ENCODE data around the gene MLLT1. TPM values are rescaled to one million over a fixed set of nuclear protein-coding genes. Genes with fewer than 3 reads are reported as not detected.
A peak's percentile ranks its signal among the peaks of the same experiment; 100 is the strongest.

Gene MLLT1
- total RNA-seq, 1 donor from 2014 or later = 61.9 TPM

DNA sequence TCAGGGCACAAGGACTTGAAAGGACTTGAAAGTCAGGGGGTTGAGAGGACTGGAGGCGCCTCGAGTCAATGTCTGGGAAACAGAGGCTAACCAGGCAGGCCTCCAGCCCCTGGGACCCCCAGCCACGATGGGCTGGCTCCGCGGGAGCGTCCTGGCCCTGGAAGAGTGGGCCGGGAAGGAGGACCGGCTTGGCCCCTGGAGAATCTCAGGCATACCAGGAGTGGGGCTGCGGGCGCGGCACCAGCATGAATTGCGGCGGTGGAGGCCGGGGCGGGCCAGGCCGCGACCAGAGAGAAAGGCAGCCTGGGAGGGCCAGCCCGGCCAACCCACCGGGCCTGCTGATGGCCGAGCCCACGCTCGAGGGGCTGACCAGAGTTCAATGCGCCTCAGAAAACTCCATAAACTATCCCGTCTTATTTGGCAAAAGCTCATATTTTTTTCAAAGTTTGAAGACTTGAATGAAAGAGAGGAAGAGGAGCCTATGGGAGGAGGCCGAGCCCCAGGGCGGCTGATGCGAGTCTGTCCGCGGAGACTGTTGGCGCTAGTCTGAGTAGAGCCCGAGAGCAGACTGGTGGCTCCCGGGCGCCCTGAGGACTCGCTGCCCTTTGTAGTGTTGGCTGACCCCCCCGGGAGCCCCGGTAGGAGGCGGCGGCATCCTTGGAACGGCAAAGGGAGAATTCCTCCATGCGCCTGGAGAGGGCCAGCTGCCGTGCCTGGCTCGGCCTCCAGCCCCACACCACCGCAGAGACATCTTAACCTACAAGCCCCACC is 68.0 kb downstream of the MLLT1 start:
- TF ChIP-seq, protein P1, sequence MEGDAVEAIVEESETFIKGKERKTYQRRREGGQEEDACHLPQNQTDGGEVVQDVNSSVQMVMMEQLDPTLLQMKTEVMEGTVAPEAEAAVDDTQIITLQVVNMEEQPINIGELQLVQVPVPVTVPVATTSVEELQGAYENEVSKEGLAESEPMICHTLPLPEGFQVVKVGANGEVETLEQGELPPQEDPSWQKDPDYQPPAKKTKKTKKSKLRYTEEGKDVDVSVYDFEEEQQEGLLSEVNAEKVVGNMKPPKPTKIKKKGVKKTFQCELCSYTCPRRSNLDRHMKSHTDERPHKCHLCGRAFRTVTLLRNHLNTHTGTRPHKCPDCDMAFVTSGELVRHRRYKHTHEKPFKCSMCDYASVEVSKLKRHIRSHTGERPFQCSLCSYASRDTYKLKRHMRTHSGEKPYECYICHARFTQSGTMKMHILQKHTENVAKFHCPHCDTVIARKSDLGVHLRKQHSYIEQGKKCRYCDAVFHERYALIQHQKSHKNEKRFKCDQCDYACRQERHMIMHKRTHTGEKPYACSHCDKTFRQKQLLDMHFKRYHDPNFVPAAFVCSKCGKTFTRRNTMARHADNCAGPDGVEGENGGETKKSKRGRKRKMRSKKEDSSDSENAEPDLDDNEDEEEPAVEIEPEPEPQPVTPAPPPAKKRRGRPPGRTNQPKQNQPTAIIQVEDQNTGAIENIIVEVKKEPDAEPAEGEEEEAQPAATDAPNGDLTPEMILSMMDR (IDR thresholded peaks at IDR 0.05) = no peak
- Histone ChIP-seq H3K4me1 (no peaks in the 10 kb centered on the region), H3K4me3 (no peak overlapping the region), H3K9me3 (no peaks in the 10 kb centered on the region), H3K27me3 (ENCODE audit: low read depth) (no peaks in the 10 kb centered on the region), H3K36me3 (peaks cover 50% of the 10 kb centered on the region), H3K27ac (no peak overlapping the region)
- intact Hi-C loops (cut with DNase I) = loop anchor here (10.0 kb wide), 1 partner anchor 83 kb away; no protein-coding TSS in a partner anchor
- ATAC-seq = no peak
- DNase-seq = peak; percentile 30

DNA sequence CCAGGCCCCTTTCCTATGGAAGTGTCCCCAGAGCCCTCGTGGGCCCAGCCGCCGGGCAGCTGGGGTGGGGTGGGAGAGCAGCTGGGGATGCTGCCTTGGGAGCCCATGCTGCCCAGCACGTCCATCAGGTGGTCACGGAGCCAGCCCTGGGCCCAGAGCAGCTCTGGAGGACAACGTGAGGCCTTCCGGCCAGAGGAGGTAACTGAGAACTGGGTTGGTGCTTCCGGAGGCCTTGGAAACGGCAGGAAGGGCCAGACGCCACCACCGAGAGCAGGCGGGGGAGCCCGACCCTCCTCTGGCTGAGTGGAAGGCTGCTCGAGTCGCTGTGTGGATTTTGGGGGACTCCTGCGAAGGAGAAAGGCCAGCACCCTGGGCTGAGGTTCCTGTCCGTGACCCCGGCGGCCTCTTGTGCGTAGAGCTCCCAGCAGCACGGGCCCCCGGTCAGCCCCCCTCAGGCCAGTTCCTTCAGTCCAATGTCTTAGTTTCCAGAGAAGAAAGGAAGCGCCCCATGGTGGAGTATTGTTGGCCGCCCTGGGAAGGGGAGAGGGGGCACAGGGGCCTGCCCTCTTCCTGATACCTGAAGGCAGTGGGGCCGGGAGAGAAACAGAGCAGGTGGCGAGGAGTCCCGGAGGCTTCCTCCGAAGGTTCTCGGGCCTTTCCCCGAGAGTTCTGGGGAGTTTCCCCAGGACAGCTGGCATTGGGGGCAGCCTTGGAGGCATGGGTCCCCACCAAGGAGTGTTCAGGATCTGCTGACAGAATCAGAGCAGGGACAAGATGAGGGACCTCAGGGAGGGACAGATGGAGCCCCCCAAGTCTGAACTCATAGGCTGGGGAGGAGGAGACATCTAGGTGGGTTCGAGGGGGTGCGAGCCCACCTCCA is 68.8 kb downstream of the MLLT1 start:
- Histone ChIP-seq H3K36me3 (peaks cover 50% of the 10 kb centered on the region), H3K27me3 (ENCODE audit: low read depth) (no peaks in the 10 kb centered on the region), H3K9me3 (no peaks in the 10 kb centered on the region), H3K27ac (peak overlapping the region; percentile 46), H3K4me3 (no peak overlapping the region), H3K4me1 (no peaks in the 10 kb centered on the region)
- ATAC-seq = no peak
- TF ChIP-seq, protein P1 (IDR thresholded peaks at IDR 0.05) = no peak
- intact Hi-C loops (cut with DNase I) = loop anchor here (10.0 kb wide), 1 partner anchor 84 kb away; no protein-coding TSS in a partner anchor
- peak; percentile 44 for DNase-seq

DNA sequence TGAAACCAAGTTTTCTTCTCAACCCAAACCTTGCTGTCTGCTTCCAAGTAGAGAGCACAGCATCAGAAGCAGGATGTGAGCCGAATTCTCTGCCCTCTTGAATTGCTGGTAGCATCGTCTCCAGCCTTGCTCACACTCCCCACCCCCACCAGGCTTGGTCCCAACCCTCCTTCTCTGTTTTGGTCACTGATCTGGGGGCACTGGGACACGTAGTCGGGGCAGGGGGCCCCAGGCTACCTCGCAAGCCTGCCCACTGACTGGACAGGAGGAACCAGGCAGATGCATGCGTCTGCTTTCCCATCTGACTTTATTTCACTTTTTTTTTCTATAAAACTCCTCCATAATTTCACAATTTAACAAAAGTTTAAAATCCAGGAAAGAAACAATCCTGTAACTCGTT is 69.7 kb downstream of the MLLT1 start:
- ATAC-seq = no peak
- Histone ChIP-seq H3K4me3 (no peak overlapping the region), H3K27ac (no peak overlapping the region), H3K9me3 (no peaks in the 10 kb centered on the region), H3K27me3 (ENCODE audit: low read depth) (no peaks in the 10 kb centered on the region), H3K36me3 (peaks cover 42% of the 10 kb centered on the region), H3K4me1 (no peaks in the 10 kb centered on the region)
- peak; percentile 14 for DNase-seq
- intact Hi-C loops (cut with DNase I) = loop anchor here (10.0 kb wide), 1 partner anchor 85 kb away; no protein-coding TSS in a partner anchor
- TF ChIP-seq, protein P1 (IDR thresholded peaks at IDR 0.05) = no peak

DNA sequence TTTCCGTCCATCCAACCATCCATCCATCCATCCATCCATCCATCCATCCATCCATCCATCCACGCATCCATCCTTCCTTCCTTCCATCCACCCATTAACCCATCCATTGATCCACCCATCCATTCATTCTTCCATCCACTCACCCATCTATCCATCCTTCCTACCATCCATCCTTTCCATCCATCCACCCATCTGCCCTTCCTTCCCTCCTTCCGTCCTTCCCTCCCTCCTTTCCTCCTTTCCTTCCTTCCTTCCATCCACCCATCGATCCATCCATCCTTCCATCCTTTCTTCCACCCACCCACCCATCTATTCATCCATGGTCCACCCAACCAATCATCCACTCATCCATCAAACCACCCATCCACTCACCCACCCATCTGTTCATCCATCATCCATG is 70.1 kb downstream of the MLLT1 start:
- no peak overlapping the region for H3K4me3 ChIP-seq
- intact Hi-C loops (cut with DNase I) = loop anchor here (10.0 kb wide), 1 partner anchor 85 kb away; no protein-coding TSS in a partner anchor
- H3K36me3 ChIP-seq = peaks cover 38% of the 10 kb centered on the region
- no peak for ATAC-seq
- DNase-seq = no peak
- H3K27me3 ChIP-seq (ENCODE audit: low read depth) = no peaks in the 10 kb centered on the region
- TF ChIP-seq, protein P1 (IDR thresholded peaks at IDR 0.05) = no peak
- no peaks in the 10 kb centered on the region for H3K4me1 ChIP-seq
- no peaks in the 10 kb centered on the region for H3K9me3 ChIP-seq
- H3K27ac ChIP-seq = no peak overlapping the region

DNA sequence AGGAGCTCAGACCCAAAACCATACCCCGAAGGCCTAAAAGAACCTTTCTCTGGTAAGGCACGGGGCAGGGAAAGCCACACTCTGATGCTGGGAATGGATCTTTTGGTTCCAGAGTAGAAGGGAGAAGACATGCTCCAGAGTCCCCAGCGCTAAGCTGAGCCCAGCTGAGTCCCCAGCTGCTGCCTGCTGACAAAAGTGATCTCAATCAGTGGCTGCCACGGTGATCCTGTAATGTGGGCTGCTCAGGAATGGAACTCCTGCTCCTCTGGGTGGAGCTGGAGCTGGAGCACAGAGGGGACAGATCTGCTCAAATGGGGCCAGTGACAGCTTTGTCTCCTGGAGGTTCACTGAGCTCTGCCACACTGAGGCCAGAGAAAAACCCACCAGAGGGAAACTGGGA is 70.5 kb downstream of the MLLT1 start:
- Histone ChIP-seq H3K9me3 (no peaks in the 10 kb centered on the region), H3K36me3 (peaks cover 35% of the 10 kb centered on the region), H3K27me3 (ENCODE audit: low read depth) (no peaks in the 10 kb centered on the region), H3K27ac (no peak overlapping the region), H3K4me3 (no peak overlapping the region), H3K4me1 (no peaks in the 10 kb centered on the region)
- ATAC-seq (no peak), DNase-seq (no peak)
- intact Hi-C loops (cut with DNase I) = no loop called here
- TF ChIP-seq, protein P1 (IDR thresholded peaks at IDR 0.05) = no peak

Data from lower lobe of right lung (tissue), 2 donors.